Renal cortex interstitium (tissue), 11 donors: ENCODE measurements around the gene SLC29A1. TPM values are rescaled to one million over a fixed set of nuclear protein-coding genes. Genes with fewer than 3 reads are reported as not detected.
"Not testable (repeated sequence)": the region's sequence is repeated elsewhere in the genome, so short reads cannot be mapped to it uniquely, and the experiment has no call there.

Source experiments
- DNase-seq, 11 donors: peaks; one replicate each; pipeline ENCODE4 v3.0.0-alpha.2; 2013; ENCODE audit warnings: low read depth in 9 of 11, low spot score in 4 of 11; ENCODE audit errors: extremely low read depth in 1 of 11
- polyA plus RNA-seq, 3 donors: library from polyadenylated mRNA; unstranded; fragments of 120-200 nt; gene quantifications; one replicate each; pipeline ENCODE4 v1.2.1, GENCODE V29; 2013; ENCODE audit not compliant: insufficient read length in 3 of 3

Gene SLC29A1
- polyA plus RNA-seq, 3 donors, result 29.5 to 36.6 (median 34.3) TPM

- no peak for DNase-seq
Observed at GRCh38 chr6:44188819-44189218, 34.6 kb upstream of the SLC29A1 start.

GRCh38 chr6:44189257-44189656, 34.1 kb upstream of the SLC29A1 start:
- DNase-seq, result no peak

GRCh38 chr6:44190715-44191114, 32.7 kb upstream of the SLC29A1 start:
- DNase-seq, result no peak

GRCh38 chr6:44192428-44193041, 30.9 kb upstream of the SLC29A1 start:
- DNase-seq, result no peak

GRCh38 chr6:44193307-44193910, 30.0 kb upstream of the SLC29A1 start:
- DNase-seq, result no peak

GRCh38 chr6:44194326-44194725, 29.1 kb upstream of the SLC29A1 start:
- DNase-seq, result no peak

GRCh38 chr6:44196351-44196750, 27.0 kb upstream of the SLC29A1 start:
- DNase-seq, result not testable (repeated sequence)

- DNase-seq, result no peak
Observed at GRCh38 chr6:44198684-44199083, 24.7 kb upstream of the SLC29A1 start.

GRCh38 chr6:44199883-44200282, 23.5 kb upstream of the SLC29A1 start:
- no peak for DNase-seq

- DNase-seq, result no peak
Observed at GRCh38 chr6:44201200-44201599, 22.2 kb upstream of the SLC29A1 start.

- no peak for DNase-seq
Observed at GRCh38 chr6:44201638-44202303, 21.6 kb upstream of the SLC29A1 start.

- DNase-seq, result no peak
Observed at GRCh38 chr6:44202332-44202971, 20.9 kb upstream of the SLC29A1 start.

- no peak for DNase-seq
Observed at GRCh38 chr6:44202972-44203750, 20.2 kb upstream of the SLC29A1 start.

- no peak for DNase-seq
Observed at GRCh38 chr6:44203955-44204354, 19.4 kb upstream of the SLC29A1 start.

- no peak for DNase-seq
Observed at GRCh38 chr6:44207966-44208365, 15.4 kb upstream of the SLC29A1 start.

GRCh38 chr6:44211284-44211683, 12.1 kb upstream of the SLC29A1 start:
- no peak for DNase-seq

- DNase-seq, result no peak
Observed at GRCh38 chr6:44214307-44214706, 9.1 kb upstream of the SLC29A1 start.

GRCh38 chr6:44216677-44217331, 6.6 kb upstream of the SLC29A1 start, which contains the start of gene MYMX:
MYMX (plus strand) TSS chr6:44216926; CDS start chr6:44217472, 546 bp downstream.
- no peak for DNase-seq
